Muscle of arm (tissue), 12 donors: ENCODE results near the gene SAMD5. TPM values are rescaled to one million over a fixed set of nuclear protein-coding genes. Genes with fewer than 3 reads are reported as not detected.

ENCODE experiments used
- DNase-seq: peaks from one replicate; pipeline ENCODE4 v3.0.0-alpha.2; 2013
- polyA plus RNA-seq, 12 donors: library from polyadenylated mRNA; unstranded; fragments of 120-200 nt; gene quantifications; one replicate each; pipeline ENCODE4 v1.2.1, GENCODE V29; 2013; ENCODE audit not compliant: insufficient read length in 12 of 12

The SAMD5 gene
- polyA plus RNA-seq, 12 donors: 1.8 to 12.5 (median 2.7) TPM; not detected in 1

GRCh38 chr6:147618927-147619326 lies 110.4 kb downstream of the SAMD5 start:
- no peak for DNase-seq
